ENCODE measurements around the gene CFHR3.
"Not testable (repeated sequence)": the region's sequence is repeated elsewhere in the genome, so short reads cannot be mapped to it uniquely, and the experiment has no call there.

Gene CFHR3

DNA sequence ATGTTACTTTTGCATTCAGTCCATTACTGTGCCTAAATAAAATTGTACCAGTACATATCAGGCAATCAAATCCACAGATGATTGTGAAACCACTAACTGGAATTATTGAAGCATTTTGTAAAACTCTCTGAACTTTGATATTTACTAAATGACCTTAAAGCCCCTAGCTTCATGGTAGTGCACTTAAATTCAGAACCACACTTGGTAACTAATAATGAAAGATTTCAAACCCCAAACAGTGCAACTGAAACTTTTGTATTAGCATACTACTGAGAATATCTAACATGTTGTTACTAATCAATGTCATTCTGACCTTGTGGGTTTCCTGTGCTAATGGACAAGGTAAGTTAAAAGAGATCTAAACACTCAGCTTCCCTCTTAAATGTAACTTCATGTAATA, at the start of gene CFHR3:
Gene CFHR3, plus strand, starts transcription at position 238 of the 400 bp plus-strand sequence. Its CDS starts 47 bp downstream, at position 285.
- DNase-seq = peak; percentile 0

DNA sequence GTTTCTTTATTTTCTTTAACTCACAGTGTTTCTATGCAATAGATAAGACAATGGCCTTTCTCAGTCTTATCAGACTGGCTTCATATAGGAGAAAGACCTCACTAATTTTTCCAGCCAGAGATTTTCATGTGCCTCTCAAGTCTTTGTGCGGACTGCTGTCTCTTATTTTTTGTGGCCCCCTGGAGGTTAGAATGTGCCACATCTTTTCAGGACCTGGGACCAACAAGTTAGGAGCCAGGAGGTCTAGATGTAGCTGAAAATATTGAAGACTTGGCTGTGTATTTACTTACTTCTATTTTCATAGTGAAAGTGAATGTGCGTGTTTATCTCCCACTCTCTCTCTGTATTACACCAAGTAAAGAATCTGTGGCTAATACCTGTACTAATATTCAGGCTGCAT, 42.1 kb upstream of the CFHR3 start:
- DNase-seq = no peak

DNA sequence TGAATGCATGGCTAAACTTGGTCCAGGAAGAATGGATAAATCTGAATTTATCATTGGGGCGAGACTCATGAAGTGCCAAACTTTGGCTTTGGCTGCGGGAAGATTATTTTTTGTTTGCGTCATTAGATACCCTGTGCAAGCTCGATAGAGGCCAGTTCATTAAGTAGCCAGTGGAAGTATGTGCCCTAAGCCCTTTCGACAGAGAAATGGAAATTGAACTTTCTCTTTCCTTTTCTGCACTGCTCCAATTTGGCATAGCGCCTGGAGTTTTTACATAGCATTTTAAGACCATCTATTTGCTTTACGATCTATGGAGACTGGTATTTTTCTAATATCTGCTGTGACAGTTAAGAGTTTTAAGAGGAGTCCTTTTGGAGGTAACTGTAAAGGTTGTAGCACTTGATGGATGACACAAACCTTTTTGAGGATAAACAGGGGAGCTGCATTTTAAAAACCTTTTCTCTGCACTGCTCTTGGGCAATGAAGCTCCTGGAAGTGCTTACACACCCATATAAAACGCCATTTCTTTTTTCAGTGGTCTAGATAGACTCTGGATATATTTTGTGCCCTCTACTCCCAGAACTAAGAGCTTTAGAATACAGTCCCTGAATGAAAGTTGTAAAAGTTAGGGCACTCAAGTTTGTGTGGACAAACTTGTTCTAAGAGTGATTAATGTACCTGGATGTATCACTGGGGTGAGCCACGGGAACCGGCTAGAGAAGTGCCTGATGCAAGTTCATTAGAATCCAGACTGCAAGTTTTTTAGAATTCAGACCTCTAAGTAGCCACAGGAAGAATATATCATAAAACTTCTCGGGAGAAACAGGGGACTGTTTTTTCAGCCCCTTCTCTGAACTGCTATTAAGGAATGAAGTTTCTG, 41.3 kb upstream of the CFHR3 start:
- DNase-seq = no peak

DNA sequence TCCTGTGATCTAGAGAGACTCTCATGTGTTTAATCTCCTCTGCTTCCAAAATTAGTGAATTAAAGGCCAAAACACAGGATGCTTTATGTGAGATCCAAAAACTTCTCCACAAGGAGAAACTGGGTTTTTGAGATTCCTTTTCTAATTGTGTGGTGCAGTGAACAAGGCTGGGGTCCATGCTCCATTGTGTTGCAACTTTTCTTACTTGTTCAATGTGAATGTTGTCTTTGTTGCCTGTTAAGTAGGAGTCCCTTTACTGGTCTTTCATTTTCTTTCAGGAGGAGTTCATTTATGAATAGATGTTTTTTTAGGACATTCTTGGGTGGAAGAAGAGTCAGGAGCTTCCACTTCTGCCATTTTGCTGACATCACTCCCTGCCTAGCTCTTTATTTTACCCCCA, 40.6 kb upstream of the CFHR3 start:
- DNase-seq = no peak

DNA sequence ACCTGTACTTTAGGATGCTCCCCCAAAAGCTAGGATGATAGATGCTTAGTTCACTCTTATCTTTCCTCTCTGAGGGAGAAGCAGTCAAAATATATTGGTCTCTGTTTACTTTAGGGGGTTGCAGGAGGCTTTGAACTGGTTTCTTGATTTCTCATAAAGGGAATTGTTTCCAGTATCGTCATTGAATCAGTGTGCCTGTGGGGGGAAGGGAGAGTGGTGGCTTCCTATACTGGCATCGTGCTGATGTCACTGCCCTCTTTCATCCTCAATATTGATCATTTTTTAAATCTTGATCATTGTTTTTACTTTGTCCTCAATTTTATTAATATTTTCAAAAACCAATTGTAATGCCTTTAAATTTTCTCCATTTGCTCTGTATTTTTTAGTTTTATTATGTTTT, 40.2 kb upstream of the CFHR3 start:
- no peak for DNase-seq

DNA sequence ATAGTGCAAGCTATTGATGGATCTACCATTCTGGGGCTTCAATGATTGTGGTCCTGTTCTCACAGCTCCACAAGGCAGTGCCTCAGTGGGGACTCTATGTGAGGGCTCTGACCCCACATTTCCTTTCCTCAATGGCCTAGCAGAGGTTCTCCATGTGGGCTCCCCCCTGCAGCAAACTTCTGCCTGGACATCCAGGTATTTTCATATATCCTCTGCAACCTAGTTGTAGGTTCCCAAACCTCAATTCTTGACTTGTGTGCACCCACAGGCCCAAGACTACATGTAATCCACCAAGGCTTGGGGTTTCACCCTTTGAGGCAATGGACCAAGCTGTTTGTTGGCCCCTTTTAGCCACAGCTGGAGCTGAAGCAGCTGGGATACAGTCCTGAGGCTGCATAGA, 35.9 kb upstream of the CFHR3 start:
- no peak for DNase-seq

DNA sequence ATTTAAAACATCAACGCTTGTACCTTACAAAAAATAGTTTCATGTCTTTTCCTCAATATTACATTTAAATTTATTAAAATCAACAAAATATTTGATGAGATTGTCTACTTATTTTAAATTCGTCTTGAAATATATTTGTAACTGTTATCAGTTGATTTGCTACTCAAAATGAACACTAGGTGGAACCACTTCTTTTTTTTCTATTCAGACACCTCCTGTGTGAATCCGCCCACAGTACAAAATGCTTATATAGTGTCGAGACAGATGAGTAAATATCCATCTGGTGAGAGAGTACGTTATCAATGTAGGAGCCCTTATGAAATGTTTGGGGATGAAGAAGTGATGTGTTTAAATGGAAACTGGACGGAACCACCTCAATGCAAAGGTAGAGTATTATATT, 31.4 kb upstream of the CFHR3 start:
- peak; percentile 8 for DNase-seq

DNA sequence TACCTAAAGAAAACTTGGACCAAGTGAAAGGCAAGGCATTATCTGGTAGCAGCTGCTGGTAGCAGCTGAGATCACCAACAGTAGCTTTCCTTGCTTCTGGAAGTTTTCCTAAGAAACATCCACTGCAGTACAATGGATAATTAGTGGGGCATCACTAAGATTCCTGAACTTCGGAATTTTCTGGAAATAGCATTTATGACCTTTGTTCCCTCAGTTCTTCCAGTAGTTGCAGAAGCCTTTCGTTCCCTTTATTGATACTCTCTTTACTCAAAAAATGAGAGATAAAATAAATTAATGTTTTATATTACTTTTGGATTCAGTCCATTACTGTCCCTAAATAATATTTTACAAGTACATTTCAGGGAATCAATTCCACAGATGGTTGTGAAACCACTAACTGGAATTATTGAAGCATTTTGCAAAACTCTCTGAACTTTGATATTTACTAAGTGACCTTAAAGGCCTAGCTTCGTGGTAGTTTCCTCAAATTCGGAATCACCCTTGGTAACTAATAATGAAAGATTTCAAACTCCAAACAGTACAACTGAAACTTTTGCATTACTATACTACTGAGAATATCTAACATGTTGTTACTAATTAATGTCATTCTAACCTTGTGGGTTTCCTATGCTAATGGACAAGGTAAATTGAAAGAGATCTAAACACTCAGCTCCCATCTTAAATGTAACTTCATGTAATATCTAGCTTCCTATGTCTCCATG, 9.5 kb upstream of the CFHR3 start:
- not testable (repeated sequence) for DNase-seq

DNA sequence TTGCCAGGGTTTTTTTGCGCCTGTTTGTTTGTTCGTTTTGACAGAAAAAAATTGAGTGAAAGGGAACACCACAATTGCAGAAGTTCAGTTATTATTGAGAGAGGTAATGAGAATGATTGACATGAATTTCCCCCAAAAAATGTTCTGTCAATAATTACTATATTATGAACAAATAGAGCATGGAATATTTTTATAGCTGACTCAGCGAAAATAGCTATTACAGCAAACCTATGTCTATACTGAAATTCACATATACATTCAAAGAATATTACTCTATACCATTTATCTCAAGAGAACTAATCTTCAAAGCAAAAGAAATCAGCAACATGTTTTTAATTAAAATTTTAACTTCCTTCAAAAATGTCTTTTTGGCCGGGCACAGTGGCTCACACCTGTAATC, 4.8 kb upstream of the CFHR3 start:
- DNase-seq = not testable (repeated sequence)

DNA sequence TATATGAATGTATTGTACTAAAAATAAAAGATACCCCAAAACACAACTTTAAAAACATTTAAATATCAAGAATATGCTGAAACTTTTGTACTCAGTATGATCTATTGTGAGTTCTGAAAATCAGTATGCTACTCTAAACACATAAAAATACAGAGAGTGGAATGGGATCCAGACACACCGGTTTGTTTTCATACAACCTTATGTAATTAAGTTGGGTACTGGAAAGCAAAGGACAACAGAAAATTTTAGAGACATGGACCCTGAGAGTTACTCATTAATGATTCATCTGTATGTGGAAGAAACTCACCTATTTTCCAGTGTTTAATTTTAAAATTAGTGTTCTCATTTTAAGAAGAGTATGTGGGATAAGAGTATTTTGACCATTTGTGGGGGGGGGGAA, 927 bp upstream of the CFHR3 start:
- DNase-seq = no peak

DNA sequence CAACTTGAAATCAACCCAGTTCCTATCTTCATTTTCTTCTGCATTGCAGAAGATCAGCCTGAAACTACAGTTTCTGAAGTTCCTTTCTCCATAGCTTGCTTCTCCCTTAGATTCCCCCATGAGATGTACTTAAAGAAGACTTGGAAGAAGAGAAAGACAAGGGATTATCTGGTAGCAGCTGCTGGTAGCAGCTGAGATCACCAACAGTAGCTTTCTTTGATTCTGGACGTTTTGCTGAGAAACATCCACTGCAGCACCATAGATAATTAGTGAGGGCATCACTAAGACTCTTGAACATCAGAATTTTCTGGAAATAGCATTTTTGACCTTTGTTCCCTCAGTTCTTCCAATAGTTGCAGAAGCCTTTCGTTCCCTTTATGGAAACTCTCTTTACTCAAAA, 465 bp upstream of the CFHR3 start:
- no peak for DNase-seq

DNA sequence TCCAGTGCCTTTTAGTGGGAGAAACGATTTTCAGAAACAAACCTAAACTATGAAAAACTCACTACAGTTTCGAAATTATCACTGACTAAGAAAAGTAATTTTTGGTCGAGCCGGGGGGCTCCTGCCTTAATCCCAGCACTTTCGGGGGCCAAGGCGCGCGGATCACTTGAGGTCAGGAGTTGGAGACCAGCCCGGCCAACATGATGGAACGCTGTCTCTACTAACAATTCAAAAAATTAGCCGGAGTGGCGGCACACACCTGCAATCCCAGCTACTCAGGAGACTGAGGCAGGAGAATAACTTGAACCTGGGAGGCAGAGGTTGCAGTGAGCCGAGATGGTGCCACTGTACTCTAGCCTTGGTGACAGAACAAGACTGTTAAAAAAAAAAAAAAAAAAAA, 3.0 kb downstream of the CFHR3 start:
- no peak for DNase-seq

DNA sequence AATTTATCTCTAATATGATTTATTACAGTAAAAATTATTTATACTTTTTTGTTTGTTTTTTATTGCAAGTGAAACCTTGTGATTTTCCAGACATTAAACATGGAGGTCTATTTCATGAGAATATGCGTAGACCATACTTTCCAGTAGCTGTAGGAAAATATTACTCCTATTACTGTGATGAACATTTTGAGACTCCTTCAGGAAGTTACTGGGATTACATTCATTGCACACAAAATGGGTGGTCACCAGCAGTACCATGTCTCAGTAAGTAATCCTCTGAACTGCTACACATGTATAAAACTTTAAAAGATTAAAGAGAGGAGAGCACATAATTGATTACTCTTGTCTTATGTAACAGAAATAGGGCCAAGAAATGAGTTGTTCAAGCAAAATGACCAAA, 4.5 kb downstream of the CFHR3 start:
- DNase-seq = no peak

DNA sequence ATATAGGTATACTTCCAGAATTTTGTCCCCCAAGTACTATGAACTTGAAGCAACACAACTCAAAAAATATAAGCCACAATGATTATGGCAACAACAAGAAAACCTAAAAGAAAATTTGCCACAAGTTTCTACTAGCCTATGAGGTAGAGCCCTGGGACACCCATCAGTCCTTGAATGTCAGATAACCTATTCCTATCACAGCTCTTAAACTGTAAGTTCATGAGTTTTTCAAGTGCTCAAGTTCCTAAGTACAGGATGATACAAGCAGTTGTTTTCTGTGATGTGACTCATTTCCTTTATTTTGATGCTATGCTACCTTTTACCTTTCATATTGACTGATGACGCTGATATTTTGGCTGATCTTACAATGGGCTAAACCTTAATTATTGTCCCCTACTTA, 16.6 kb downstream of the CFHR3 start:
- DNase-seq = not testable (repeated sequence)

DNA sequence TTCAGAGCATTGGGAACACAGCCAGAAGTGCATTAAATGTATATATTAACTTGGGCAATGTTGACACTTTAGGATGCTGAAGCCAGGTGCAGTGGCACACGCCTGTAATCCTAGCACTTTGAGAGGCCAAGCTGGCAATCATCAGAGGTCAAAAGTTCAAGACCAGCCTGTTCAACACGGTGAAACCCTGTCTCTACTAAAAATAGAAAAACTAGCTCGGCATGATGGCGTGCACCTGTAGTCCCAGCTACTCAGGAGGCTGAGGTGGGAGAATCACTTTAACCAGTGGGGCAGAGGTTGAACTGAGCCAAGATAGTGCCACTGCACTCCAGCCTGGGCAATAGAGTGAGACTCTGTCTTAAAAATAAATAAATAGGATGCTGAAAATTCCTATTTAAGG, 19.5 kb downstream of the CFHR3 start:
- DNase-seq = not testable (repeated sequence)

DNA sequence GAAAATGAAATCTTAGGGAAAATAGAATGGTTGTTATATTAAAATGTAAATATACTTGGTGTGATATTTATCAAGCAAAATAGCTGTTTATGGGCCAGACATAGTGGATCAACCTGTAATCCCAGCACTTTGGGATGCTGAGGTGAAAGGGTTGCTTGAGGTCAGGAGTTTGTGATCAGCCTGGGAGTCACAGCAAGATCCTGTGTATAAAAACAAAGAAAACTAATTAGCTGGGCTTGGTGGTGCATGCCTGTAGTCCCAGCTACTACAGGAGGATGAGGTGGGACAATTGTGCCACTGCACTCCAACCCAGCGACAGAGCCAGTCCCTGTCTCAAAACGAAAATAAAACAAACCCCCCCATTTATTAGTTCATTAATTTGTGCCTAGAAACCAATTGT, 23.3 kb downstream of the CFHR3 start:
- DNase-seq = no peak

DNA sequence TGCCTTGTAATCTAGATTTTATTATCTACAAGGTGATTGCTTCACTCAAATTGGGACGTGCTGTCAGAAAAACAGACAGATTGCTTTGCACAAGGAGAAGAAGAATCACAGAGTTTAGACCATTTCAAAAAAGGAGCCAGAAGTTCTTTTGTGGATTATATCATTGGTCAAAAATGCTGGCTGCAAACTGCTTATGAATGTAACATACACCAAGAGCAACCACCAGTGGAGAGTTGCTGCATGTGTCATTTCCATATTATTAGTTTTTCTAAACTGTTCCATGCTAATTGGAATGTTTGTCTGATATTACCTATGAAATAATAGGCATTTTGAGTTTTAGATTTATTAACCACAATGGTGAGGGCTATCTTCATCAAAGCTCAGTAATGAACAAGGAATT, 27.3 kb downstream of the CFHR3 start:
- DNase-seq = not testable (repeated sequence)

DNA sequence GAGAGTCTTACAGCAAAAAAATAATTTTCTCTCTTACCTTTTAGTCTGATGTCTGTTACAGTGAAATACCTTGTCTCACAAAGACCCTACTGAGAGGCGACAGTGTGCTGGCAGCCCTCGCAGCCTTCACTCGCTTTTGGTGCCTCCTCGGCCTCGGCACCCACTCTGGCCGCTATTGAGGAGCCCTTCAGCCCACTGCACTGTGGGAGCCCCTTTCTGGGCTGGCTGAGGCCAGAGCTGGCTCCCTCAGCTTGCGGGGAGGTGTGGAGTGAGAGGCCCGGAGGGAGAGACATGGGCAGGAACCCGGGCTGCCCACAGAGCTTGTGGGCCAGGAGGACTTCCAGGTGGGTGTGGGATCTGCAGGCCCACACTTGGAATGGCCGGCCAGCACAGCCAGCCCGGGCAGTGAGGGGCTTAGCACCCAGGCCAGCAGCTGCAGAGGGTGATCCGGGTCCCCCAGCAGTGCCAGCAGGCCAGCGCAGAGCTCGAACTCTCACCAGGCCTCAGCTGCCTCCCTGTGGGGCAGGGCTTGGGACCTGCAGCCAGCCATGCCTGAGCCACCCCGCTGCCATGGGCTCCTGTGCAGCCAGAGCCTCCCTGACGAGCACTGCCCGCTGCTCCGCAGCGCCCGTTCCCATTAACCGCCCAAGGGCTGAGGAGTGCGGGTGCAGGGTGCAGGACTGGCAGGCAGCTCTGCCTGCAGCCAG, 34.0 kb downstream of the CFHR3 start:
- DNase-seq = no peak

DNA sequence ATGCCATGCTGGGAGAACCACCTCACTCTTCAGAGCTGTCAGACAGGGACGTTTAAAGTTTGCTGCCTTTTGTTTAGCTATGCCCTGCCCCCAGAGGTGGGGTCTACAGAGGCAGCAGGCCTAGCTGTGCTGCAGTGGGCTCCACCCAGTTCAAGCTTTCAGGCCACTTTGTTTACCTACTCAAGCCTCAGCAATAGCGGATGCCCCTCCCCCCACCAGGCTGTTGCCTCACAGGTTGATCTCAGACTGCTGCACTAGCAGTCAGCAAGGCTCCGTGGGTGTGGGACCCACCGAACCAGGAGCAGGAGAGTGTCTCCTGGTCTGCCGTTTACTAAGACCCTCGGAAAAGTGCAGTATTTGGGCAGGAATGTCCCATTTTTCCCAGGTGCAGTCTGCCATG, 42.8 kb downstream of the CFHR3 start:
- not testable (repeated sequence) for DNase-seq

DNA sequence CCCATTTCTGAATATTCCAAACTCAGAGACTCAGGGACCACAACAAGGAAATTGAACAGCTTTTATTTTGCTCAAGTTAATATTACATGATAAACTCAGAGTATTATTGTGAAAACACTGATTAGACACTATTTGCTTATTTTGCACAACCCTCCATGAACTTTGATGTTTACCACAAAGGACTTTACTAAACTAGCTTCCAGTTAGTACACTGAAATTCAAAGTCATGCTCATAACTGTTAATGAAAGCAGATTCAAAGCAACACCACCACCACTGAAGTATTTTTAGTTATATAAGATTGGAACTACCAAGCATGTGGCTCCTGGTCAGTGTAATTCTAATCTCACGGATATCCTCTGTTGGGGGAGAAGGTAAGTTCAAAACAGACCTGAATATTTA, 44.9 kb downstream of the CFHR3 start, which contains the start of gene CFHR1:
Gene CFHR1, plus strand, starts transcription at position 201 of the 400 bp plus-strand sequence. Its CDS starts 114 bp downstream, at position 315.
- DNase-seq = not testable (repeated sequence)

DNA sequence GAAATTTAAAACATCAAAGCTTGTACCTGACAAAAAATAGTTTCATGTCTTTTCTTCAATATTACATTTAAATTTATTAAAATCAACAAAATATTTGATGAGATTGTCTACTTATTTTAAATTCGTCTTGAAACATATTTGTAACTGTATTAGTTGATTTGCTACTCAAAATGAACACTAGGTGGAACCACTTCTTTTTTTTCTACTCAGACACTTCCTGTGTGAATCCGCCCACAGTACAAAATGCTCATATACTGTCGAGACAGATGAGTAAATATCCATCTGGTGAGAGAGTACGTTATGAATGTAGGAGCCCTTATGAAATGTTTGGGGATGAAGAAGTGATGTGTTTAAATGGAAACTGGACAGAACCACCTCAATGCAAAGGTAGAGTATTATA, 53.2 kb downstream of the CFHR3 start:
- DNase-seq = peak; percentile 51

Measured in activated CD4-positive, alpha-beta T cell treated with anti-CD3 and anti-CD28 coated beads, Interleukin-2, amount 50 U/mL, for 16 hours (primary cell).